Measurements from ENCODE around the gene YIPF5. TPM values are rescaled to one million over a fixed set of nuclear protein-coding genes. Genes with fewer than 3 reads are reported as not detected.

The YIPF5 gene
- total RNA-seq, 1 experiment from 2014 or later = 24.1 TPM

Other genes starting within 250 kb of the YIPF5 start
- gene KCTD16, start 214 bp upstream of the YIPF5 start, total RNA-seq (2014; rRNA removed) = not detected in 2 replicates

All from PC-3 (cell line).